HepG2 (cell line): ENCODE measurements around the gene TBC1D22A. TPM values are rescaled to one million over a fixed set of nuclear protein-coding genes. Genes with fewer than 3 reads are reported as not detected.

Source experiments
- ATAC-seq: fragments of 200-7000 bp; cut with Tn5 transposase; 3 replicates; pipeline ENCODE4 v1.9.1; 2020; ENCODE audit warnings: mild to moderate bottlenecking, moderate library complexity
- BruUV-seq: library from RNA; stranded (reverse); fragments of 400-500 nt; replicated peaks from 2 replicates; lab custom pipeline; 2021; lab: Mats Ljungman, UMichigan
- CTCF ChIA-PET: fragments of 300-600 bp; formaldehyde crosslinking; extraction: SDS; loops from one replicate; lab custom pipeline; 2021; ENCODE audit warnings: low total read pairs, inconsistent platforms, low intra/inter-chr PET ratio; lab: Yijun Ruan, JAX
- POLR2A ChIA-PET: fragments of 350-600 bp; sonication (Branson Sonifier 250); formaldehyde crosslinking; loops from one replicate; lab custom pipeline; 2020; ENCODE audit warnings: antibody characterized with exemption, inconsistent platforms; lab: Yijun Ruan, JAX
- DNase-seq: peaks from one replicate; pipeline ENCODE4 v3.0.0-alpha.2; 2015; ENCODE audit warnings: low spot score
- FAIRE-seq: peaks from 3 replicates; lab custom pipeline; 2011; peaks lifted over from hg19 to GRCh38; lab: Jason Lieb, UNC
- H2AFZ ChIP-seq: one replicate; pipeline ENCODE4 v1.6.1; 2011; ENCODE audit warnings: low read length, inconsistent platforms
- H3K27ac ChIP-seq: fragments of 300-600 bp; 3 replicates; pipeline ENCODE4 v1.8.0; 2011; ENCODE audit warnings: mixed run types, mild to moderate bottlenecking, mixed read lengths, low read length, inconsistent platforms; ENCODE audit not compliant: insufficient read depth; ENCODE audit errors: extremely low read length
- H3K27me3 ChIP-seq, 2 experiments: fragments of 200-600 bp in 1 of 2; 2 replicates in 1 of 2; 3 replicates in 1 of 2; pipeline versions ENCODE4 v1.6.0 to v1.8.0; 2011; ENCODE audit warnings: low read length in 2 of 2, mild to moderate bottlenecking in 2 of 2, moderate library complexity in 2 of 2, inconsistent platforms in 1 of 2; ENCODE audit not compliant: insufficient read depth in 2 of 2, control insufficient read depth in 1 of 2
- H3K36me3 ChIP-seq, 2 experiments: fragments of 200-600 bp in 1 of 2; replicated peaks in 1 of 2; 2 replicates in 1 of 2; 3 replicates in 1 of 2; pipeline versions ENCODE4 v1.5.1 to v1.8.0; 2011; ENCODE audit warnings: low read length in 2 of 2, inconsistent platforms in 1 of 2; ENCODE audit not compliant: insufficient read depth in 2 of 2, control insufficient read depth in 1 of 2
- H3K4me1 ChIP-seq: 2 replicates; pipeline ENCODE4 v1.5.1; 2012; ENCODE audit warnings: low read length, inconsistent platforms; ENCODE audit not compliant: insufficient read depth
- H3K4me2 ChIP-seq: 2 replicates; pipeline ENCODE4 v1.6.0; 2011; ENCODE audit warnings: low read depth, low read length, inconsistent platforms
- H3K4me3 ChIP-seq, 3 experiments: fragments of 200-600 bp in 1 of 3; sonication (generic), shearing (Covaris generic) in 1 of 3; replicated peaks in 1 of 3; 2 replicates each; pipeline ENCODE4 v1.5.1; 2011 to 2016; ENCODE audit warnings: low read length in 3 of 3, inconsistent platforms in 2 of 3, low read depth in 2 of 3, mild to moderate bottlenecking in 2 of 3, control low read depth in 1 of 3, mixed read lengths in 1 of 3; ENCODE audit not compliant: insufficient read depth in 1 of 3
- H3K79me2 ChIP-seq: one replicate; pipeline ENCODE4 v1.6.1; 2011; ENCODE audit warnings: low read length, inconsistent platforms; ENCODE audit not compliant: insufficient read depth
- H3K9ac ChIP-seq: 2 replicates; pipeline ENCODE4 v1.6.0; 2011; ENCODE audit warnings: mild to moderate bottlenecking, low read depth, low read length, inconsistent platforms; ENCODE audit not compliant: insufficient read depth
- H3K9me3 ChIP-seq: 2 replicates; pipeline ENCODE4 v1.5.1; 2012; ENCODE audit warnings: mild to moderate bottlenecking, low read length
- H4K20me1 ChIP-seq: 2 replicates; pipeline ENCODE4 v1.6.0; 2011; ENCODE audit warnings: inconsistent platforms, mild to moderate bottlenecking, low read length, moderate library complexity; ENCODE audit not compliant: insufficient read depth
- ATAD3A ChIP-seq: sonication (generic); formaldehyde crosslinking; IDR thresholded peaks from 2 replicates; pipeline ENCODE4 v1.4.0; 2020; ENCODE audit warnings: missing genetic modification reagents
- DRAP1 ChIP-seq: IDR thresholded peaks from 2 replicates; pipeline ENCODE4 v1.6.1; 2016; ENCODE audit warnings: missing genetic modification reagents, missing compliant biosample characterization
- GMEB2 ChIP-seq: IDR thresholded peaks from 2 replicates; pipeline ENCODE4 v1.6.1; 2016; ENCODE audit warnings: missing biosample characterization, missing genetic modification reagents, low read depth
- HNF1B ChIP-seq: sonication (generic); formaldehyde crosslinking; IDR thresholded peaks from 2 replicates; pipeline ENCODE4 v1.5.1; 2020; ENCODE audit warnings: mild to moderate bottlenecking, moderate library complexity, missing genetic modification reagents
- LBX2 ChIP-seq: sonication (generic); formaldehyde crosslinking; IDR thresholded peaks from 2 replicates; pipeline ENCODE4 v1.5.0; 2020; ENCODE audit warnings: missing genetic modification reagents, mild to moderate bottlenecking, borderline replicate concordance
- RFX3 ChIP-seq: IDR thresholded peaks from 2 replicates; pipeline ENCODE4 v1.6.1; 2016; ENCODE audit warnings: missing biosample characterization, missing genetic modification reagents
- SMARCC2 ChIP-seq: fragments of 450-650 bp; IDR thresholded peaks from 2 replicates; pipeline ENCODE4 v1.6.1; 2017; ENCODE audit warnings: antibody characterized with exemption, mild to moderate bottlenecking
- SRF ChIP-seq: IDR thresholded peaks from 2 replicates; pipeline ENCODE4 v1.6.1; 2011; ENCODE audit warnings: mild to moderate bottlenecking, low read depth, low read length, moderate library complexity
- ZBTB25 ChIP-seq: IDR thresholded peaks from 2 replicates; pipeline ENCODE4 v1.6.1; 2018; ENCODE audit warnings: missing genetic modification reagents
- ZBTB42 ChIP-seq: sonication (generic); formaldehyde crosslinking; IDR thresholded peaks from 2 replicates; pipeline ENCODE4 v1.5.0; 2020; ENCODE audit warnings: mild to moderate bottlenecking, missing genetic modification reagents
- ZC3H13 ChIP-seq: sonication (generic); formaldehyde crosslinking; IDR thresholded peaks from 2 replicates; pipeline ENCODE4 v1.8.1; 2023; ENCODE audit warnings: mild to moderate bottlenecking, missing genetic modification reagents, moderate library complexity
- ZNF143 ChIP-seq: sonication (generic); formaldehyde crosslinking; IDR thresholded peaks from 2 replicates; pipeline ENCODE4 v1.4.0; 2020; ENCODE audit warnings: missing genetic modification reagents
- ZNF280B ChIP-seq: sonication (generic); formaldehyde crosslinking; IDR thresholded peaks from 2 replicates; pipeline ENCODE4 v1.5.0; 2020; ENCODE audit warnings: missing genetic modification reagents, mild to moderate bottlenecking, borderline replicate concordance
- ZNF501 ChIP-seq: sonication (generic); formaldehyde crosslinking; IDR thresholded peaks from 2 replicates; pipeline ENCODE4 v1.5.1; 2020; ENCODE audit warnings: mild to moderate bottlenecking, moderate library complexity, missing genetic modification reagents
- ZNF773 ChIP-seq: sonication (generic); formaldehyde crosslinking; IDR thresholded peaks from 2 replicates; pipeline ENCODE4 v1.4.0; 2020; ENCODE audit warnings: missing genetic modification reagents, borderline replicate concordance
- WGBS: methylation state at CpG from one replicate; pipeline ENCODE4 v1.1.6; 2017; ENCODE audit warnings: low lambda C conversion rate; 5-methylcytosine and 5-hydroxymethylcytosine counted together
- in situ Hi-C: cut with HindIII; loops from 2 replicates; pipeline ENCODE4 v1.10.0; 2017; ENCODE audit warnings: low pct_unique_long_range_greater_than_20kb; ENCODE audit not compliant: extremely low pct_ligation_motif_present
- intact Hi-C: fragments of 100-400 bp; cut with micrococcal nuclease; formaldehyde crosslinking; loops from one replicate; pipeline ENCODE4 v1.10.0; 2022; ENCODE audit not compliant: unreplicated experiment
- polyA plus RNA-seq, 8 experiments: library from polyadenylated mRNA; depleted of rRNA in 3 of 8; stranded (reverse) in 7 of 8; unstranded in 1 of 8; fragments of >200 nt; fragmentation: Illumina TruSeq in 4 of 8; extraction: Trizol in 4 of 8; gene quantifications; 2 replicates each; pipeline versions ENCODE4 v1.2.1 to v1.2.3, GENCODE V29; 2011 to 2016; ENCODE audit warnings: low read depth in 4 of 8, missing spikeins in 1 of 8, mixed read lengths in 1 of 8; ENCODE audit not compliant: insufficient read depth in 1 of 8
- total RNA-seq, 5 experiments: library from RNA; depleted of rRNA; stranded (reverse); fragments of >200 nt; fragmentation: Illumina TruSeq; extraction: Trizol; gene quantifications; 2 replicates each; pipeline ENCODE4 v1.2.3, GENCODE V29; 2016; ENCODE audit warnings: low read depth in 1 of 5

Gene TBC1D22A
- total and polyA plus RNA-seq, 2 of the 13 experiments (the other 11 are each of a cell fraction or from before 2014, with no cell fraction given) = 17.3 to 18.0 TPM

- ATAC-seq (no peak), FAIRE-seq (no peak), DNase-seq (no peak)
- in situ Hi-C loops (no loop called here), intact Hi-C loops (no loop called here)
- ChIA-PET POLR2A (no interaction called here), CTCF (no interaction called here)
- H4K20me1 ChIP-seq = no peaks in the 10 kb centered on the region
- H3K9ac ChIP-seq = no peak overlapping the region
- TF ChIP-seq ZNF280B (CRISPR knock-in tag) (no peak), ZBTB42 (CRISPR knock-in tag) (no peak), HNF1B (no peak), ZC3H13 (CRISPR knock-in tag) (no peak), ZNF501 (CRISPR knock-in tag) (no peak), LBX2 (CRISPR knock-in tag) (no peak), ZBTB25 (no peak), ZNF773 (no peak), ZNF143 (CRISPR knock-in tag) (no peak), GMEB2 (CRISPR knock-in tag) (no peak), SMARCC2 (no peak), SRF (no peak), RFX3 (CRISPR knock-in tag) (no peak), DRAP1 (CRISPR knock-in tag) (no peak), ATAD3A (CRISPR knock-in tag) (no peak)
- H3K27me3 ChIP-seq = no peaks in the 10 kb centered on the region
- H3K9me3 ChIP-seq = no peaks in the 10 kb centered on the region
- BruUV-seq = no TSS peak
- no peaks in the 10 kb centered on the region for H3K4me1 ChIP-seq
- WGBS = 97% methylated on average over 9 of the region's 9 CpGs
- H3K4me2 ChIP-seq = no peak overlapping the region
- H3K27ac ChIP-seq = no peak overlapping the region
- peaks cover 6 to 18% of the 10 kb centered on the region in 2 experiments; a peak in 3 of 5 replicates for H3K36me3 ChIP-seq
- H2AFZ ChIP-seq = no peak overlapping the region
- H3K4me3 ChIP-seq = no peak overlapping the region
- H3K79me2 ChIP-seq = no peaks in the 10 kb centered on the region
These were observed 293.9 kb downstream of the TBC1D22A start for GRCh38 chr22:47056361-47056760.
